IPS-18c (cell line): ENCODE measurements around the gene ZNF532.
"Not testable (repeated sequence)": the region's sequence is repeated elsewhere in the genome, so short reads cannot be mapped to it uniquely, and the experiment has no call there.

Source experiments
- H3K4me3 ChIP-seq: 2 replicates; pipeline ENCODE4 v1.7.0; 2013; ENCODE audit warnings: low read depth, mild to moderate bottlenecking, low read length, moderate library complexity; ENCODE audit not compliant: insufficient read depth
- H3K9me3 ChIP-seq: one replicate; pipeline ENCODE4 v1.6.1; 2013; ENCODE audit warnings: mild to moderate bottlenecking, low read length, moderate library complexity; ENCODE audit not compliant: control insufficient read depth, insufficient read depth

Gene ZNF532

GRCh38 chr18:58864146-58865032 lies at the start of gene ZNF532:
Gene ZNF532, plus strand, starts transcription at chr18:58864877. CDS start in a region left out here.
- Histone ChIP-seq H3K9me3 (no peaks in the 10 kb centered on the region), H3K4me3 (peak within 1 kb of the TSS; percentile 54)

GRCh38 chr18:58819051-58819450 lies 45.6 kb upstream of the ZNF532 start:
- Histone ChIP-seq H3K9me3 (peaks cover 4% of the 10 kb centered on the region), H3K4me3 (no peak overlapping the region)

GRCh38 chr18:58820251-58820650 lies 44.4 kb upstream of the ZNF532 start:
- peaks cover 4% of the 10 kb centered on the region for H3K9me3 ChIP-seq
- H3K4me3 ChIP-seq: no peak overlapping the region

GRCh38 chr18:58822944-58823343 lies 41.7 kb upstream of the ZNF532 start:
- no peak overlapping the region for H3K4me3 ChIP-seq
- peaks cover 4% of the 10 kb centered on the region for H3K9me3 ChIP-seq

- no peak overlapping the region for H3K4me3 ChIP-seq
Measured at GRCh38 chr18:58823412-58823811, 41.3 kb upstream of the ZNF532 start.

GRCh38 chr18:58826926-58827325 lies 37.8 kb upstream of the ZNF532 start:
- not testable (repeated sequence) for H3K4me3 ChIP-seq, H3K9me3 ChIP-seq

More at GRCh38 chr18:58823412-58823811, 41.3 kb upstream of the ZNF532 start:
- H3K9me3 ChIP-seq: peaks cover 4% of the 10 kb centered on the region

- H3K4me3 ChIP-seq: no peak overlapping the region
- peaks cover 4% of the 10 kb centered on the region for H3K9me3 ChIP-seq
Measured at GRCh38 chr18:58827428-58827827, 37.2 kb upstream of the ZNF532 start.

- Histone ChIP-seq H3K9me3 (peaks cover 2% of the 10 kb centered on the region), H3K4me3 (no peak overlapping the region)
Measured at GRCh38 chr18:58827886-58828285, 36.8 kb upstream of the ZNF532 start.

- Histone ChIP-seq H3K4me3 (no peak overlapping the region), H3K9me3 (no peaks in the 10 kb centered on the region)
Measured at GRCh38 chr18:58828399-58829121, 36.1 kb upstream of the ZNF532 start.

- Histone ChIP-seq H3K4me3 (no peak overlapping the region), H3K9me3 (no peaks in the 10 kb centered on the region)
Measured at GRCh38 chr18:58829263-58829662, 35.4 kb upstream of the ZNF532 start.

- H3K4me3 ChIP-seq, H3K9me3 ChIP-seq: not testable (repeated sequence)
Measured at GRCh38 chr18:58829886-58830285, 34.8 kb upstream of the ZNF532 start.

- Histone ChIP-seq H3K9me3 (no peaks in the 10 kb centered on the region), H3K4me3 (no peak overlapping the region)
Measured at GRCh38 chr18:58831606-58832005, 33.1 kb upstream of the ZNF532 start.

- no peaks in the 10 kb centered on the region for H3K9me3 ChIP-seq
- no peak overlapping the region for H3K4me3 ChIP-seq
Measured at GRCh38 chr18:58838165-58838860, 26.4 kb upstream of the ZNF532 start.

- no peak overlapping the region for H3K4me3 ChIP-seq
- H3K9me3 ChIP-seq: no peaks in the 10 kb centered on the region
Measured at GRCh38 chr18:58838946-58839345, 25.7 kb upstream of the ZNF532 start.

- Histone ChIP-seq H3K4me3 (no peak overlapping the region; the same call in 1 of the 2 replicates), H3K9me3 (no peaks in the 10 kb centered on the region)
Measured at GRCh38 chr18:58842978-58843687, 21.5 kb upstream of the ZNF532 start.

- H3K9me3 ChIP-seq: no peaks in the 10 kb centered on the region
- H3K4me3 ChIP-seq: no peak overlapping the region; the same call in 1 of the 2 replicates
Measured at GRCh38 chr18:58843688-58844035, 21.0 kb upstream of the ZNF532 start.

- no peak overlapping the region for H3K4me3 ChIP-seq
- no peaks in the 10 kb centered on the region for H3K9me3 ChIP-seq
Measured at GRCh38 chr18:58844871-58845270, 19.8 kb upstream of the ZNF532 start.
